HG03159 (cell line): Measurements from ENCODE around the gene MAS1L.
"Not testable (repeated sequence)": the region's sequence is repeated elsewhere in the genome, so short reads cannot be mapped to it uniquely, and the experiment has no call there.

Experiments
- ATAC-seq: cut with Tn5 transposase; IDR thresholded peaks from one replicate; pipeline ENCODE4 v1.9.1; 2021; ENCODE audit warnings: mild to moderate bottlenecking, moderate library complexity; ENCODE audit not compliant: unreplicated experiment

Gene MAS1L

DNA sequence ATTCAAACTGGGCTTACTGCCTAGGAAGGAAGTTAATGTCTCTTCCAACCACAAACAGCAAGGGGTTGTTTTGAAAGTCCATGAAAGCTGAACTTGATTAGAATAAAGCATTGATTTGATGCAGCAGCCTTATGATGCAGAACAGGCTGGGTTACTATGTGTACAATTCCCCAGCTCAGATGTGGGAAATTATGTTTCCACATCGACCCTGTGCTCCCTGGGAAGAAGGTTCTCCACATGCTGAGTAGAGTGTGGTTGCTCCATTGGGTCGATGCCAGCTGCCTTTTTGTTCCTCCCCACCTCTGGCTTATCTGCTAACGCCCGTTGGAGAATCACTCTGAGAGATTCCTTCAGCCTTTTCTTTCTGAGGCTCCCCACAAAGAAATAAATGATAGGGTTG is 1.2 kb downstream of the MAS1L start:
- ATAC-seq: no peak

DNA sequence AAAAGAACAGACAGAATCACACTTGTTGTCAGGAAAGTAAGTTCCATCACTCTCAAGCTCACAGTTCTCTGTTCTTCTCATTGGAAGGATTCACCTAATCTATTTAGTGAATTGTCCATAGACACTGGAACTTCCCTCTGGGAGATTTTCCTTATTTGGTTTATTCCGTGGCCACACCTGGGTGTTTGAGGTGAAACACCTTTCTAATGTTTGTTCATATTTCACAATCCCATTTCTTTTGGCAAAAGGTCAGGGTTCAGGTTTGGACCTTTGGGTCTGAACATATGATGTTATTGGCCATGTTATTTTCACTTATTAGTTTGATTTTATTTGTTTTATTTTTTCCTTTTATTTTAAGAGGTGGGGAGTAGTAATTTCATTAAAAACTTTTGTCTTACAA is 4.0 kb downstream of the MAS1L start:
- no peak for ATAC-seq

DNA sequence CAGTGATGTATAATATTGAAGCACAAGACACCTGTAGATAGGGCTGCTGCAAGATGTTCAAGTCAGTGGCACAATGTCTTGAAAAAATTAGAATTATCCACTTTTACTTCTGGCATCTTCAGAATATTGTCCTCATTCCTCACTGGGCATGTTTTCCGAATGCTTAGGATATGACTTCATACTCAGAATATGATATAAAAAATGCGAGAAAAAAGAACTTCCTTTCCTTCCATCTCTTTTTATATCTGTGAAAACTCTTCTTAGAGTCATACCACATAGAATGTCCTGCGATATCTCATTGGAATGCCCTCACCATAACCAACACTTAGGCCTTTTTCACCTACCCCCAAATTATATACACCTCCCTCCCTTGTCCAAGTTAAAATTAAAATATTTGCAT is 4.6 kb downstream of the MAS1L start:
- no peak for ATAC-seq

DNA sequence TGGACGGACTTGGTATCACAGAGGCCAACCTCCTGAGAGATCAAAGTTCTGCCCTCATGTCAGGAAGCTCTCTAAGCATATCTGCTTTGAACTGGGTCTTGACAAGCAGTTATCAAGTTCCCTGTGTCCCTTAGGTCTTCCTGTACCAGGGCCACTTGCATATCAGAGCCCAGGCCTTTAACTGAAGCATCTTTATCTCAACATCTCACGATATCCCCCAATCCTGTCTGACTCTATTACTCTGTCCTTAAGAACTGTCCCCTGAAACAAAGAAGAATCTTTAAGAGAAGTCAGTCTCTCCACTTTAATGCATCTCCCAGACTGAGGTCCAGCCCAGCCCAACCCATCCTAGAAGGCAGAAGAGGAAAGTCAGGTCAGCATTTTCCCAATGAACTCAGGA is 8.2 kb downstream of the MAS1L start:
- no peak for ATAC-seq

DNA sequence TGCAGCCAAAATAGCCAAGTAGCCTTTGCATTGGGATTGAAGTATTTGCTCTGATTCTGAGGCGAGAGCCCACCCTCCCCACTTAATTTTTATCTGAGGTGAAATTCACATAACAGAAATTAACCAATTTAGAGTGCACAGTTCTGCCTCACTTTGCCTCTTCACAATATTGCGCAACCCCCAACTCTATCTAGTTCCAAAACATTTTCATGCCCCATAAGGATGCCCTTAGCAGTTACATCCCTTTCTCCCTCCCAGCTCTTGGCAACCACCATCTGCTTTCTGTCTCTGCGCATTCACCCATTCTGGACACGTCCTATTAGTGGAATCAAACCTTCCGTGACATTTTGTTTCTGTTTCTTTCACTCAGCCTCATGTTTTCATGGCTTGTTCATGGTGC is 9.0 kb downstream of the MAS1L start:
- no peak for ATAC-seq

DNA sequence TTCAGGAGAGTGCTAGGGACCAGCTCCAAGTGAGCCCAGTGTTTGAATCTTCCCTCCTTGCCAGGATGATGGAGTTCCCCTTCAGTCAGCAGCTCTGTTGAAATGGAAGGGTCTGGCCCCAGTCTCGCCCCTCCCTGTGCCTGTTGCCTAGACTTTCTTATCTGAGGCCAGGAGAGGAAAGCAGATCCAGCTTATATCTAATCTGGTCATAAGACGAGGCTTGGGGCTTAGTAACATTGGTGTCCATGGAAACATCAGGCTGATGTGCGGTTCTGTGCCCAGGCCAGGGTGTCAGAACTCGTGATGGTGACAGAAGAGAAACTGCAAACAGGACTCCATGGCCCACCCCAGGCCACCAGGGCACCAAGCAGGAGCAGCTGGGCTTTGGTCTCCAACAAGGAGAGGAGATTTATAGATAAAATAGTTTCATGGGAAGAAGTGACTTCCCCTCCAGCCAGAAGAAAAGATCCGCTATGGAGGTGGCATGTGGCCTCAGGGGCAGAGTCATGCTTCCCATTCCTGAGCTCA is 9.8 kb downstream of the MAS1L start:
- ATAC-seq: no peak

DNA sequence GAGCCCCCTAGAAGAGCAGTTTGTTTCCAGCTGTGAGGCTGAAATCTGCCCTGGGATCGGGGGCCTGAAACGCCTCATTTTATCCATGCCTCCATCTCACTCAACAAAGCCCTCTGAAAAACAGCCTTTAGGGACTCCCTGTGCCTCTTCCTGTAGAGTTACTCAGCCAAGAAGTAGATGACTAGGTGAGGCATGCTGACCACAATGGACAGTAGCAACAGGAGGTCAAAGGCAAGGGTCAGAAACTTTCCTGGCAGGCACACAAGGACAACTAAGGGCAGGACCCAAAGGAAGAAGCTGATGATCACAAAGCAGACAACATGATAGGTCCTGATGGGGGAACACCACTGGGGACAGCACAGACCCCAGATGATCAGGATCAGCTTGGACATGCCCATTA is 12.8 kb downstream of the MAS1L start:
- ATAC-seq: no peak

DNA sequence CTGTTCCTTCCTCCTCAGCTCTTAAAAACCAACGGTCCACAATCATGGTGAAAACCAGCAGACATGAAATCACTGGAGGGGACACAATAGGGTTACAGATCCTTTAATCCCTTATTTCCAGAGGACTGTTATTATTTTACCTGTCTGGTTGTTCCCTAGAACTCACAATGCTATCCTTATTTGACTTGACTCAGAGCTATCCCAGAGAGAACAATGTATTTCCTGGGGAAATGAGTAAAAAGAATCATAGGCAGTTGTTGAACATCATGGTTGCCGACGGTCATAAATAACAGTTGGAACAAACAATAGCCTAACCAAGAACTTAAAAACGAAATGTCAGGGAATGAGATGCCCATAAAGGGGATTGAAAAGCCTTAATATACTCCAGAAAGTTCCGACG is 21.5 kb downstream of the MAS1L start:
- ATAC-seq: no peak

DNA sequence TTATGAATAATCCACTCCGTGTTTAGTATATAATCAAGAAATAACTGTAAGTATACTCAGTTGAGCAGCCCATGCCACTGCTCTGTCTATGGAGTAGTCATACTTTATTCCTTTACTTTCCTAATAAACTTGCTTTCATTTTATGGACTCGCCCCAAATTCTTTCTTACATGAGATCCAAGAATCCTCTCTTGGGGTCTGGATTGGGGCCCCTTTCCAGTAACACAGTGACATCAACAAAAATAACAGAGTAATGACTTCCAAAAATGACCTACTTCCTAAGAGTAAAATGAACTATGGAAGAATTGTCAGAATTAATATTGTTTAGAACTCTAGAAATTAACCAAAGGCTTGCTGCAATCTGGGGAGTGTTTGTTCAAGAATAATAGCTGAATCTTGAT is 22.0 kb downstream of the MAS1L start:
- ATAC-seq: no peak

DNA sequence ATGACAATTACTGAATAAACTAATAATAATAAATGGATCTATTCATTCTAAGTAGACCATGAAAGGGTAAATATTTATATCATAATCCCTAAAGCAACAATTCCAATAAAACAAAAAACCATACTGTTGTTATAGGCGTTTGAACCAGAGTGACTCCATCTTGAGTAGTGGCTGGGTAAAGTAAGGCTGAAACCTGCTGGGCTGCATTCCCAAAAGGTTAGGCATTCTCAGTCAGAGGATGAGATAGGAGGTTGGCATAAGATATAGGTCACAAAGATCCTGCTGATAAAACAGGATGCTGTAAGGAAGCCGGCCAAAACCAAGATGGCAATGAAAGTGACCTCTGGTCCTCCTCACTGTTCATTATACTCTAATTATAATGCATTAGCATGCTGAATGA is 22.5 kb downstream of the MAS1L start:
- no peak for ATAC-seq

DNA sequence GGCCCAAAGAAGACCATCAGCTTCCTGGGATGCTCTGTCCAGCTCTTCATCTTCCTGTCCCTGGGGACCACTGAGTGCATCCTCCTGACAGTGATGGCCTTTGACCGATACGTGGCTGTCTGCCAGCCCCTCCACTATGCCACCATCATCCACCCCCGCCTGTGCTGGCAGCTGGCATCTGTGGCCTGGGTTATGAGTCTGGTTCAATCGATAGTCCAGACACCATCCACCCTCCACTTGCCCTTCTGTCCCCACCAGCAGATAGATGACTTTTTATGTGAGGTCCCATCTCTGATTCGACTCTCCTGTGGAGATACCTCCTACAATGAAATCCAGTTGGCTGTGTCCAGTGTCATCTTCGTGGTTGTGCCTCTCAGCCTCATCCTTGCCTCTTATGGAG is 25.7 kb downstream of the MAS1L start:
- no peak for ATAC-seq

DNA sequence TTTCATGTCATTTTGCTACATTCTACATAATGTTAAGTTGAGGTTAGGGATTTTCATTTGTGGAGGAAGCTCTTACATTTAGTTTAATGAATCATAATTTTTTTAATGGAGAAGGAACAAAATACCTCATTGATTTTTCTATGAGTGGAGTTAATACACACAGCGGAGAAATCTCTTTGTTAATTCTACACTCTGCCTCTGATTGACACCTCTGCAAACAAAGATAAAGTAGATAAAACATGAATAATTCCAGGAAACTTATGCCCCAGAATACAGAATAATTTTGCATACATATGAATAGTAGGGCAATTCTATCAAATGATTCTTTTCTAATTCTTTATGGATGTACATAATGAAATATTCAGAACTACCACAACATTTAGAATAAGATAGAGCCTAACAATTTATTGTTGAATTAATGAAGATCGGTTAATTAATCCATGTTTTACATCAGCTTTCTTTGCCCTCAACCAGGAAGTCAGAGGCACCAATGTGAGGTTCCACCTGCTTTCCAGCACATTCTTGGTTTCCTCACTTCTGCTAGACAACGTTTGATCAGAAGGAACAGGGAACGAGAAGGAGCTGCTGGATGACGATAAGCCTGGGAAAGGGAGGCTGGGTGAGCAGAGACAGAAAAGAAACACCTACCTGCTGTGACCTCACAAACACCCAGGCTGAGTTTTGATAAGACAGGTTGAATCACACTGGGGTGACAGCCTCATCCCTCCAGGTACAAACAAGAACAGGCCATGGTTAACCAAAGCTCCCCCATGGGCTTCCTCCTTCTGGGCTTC is 26.5 kb downstream of the MAS1L start:
- no peak for ATAC-seq

DNA sequence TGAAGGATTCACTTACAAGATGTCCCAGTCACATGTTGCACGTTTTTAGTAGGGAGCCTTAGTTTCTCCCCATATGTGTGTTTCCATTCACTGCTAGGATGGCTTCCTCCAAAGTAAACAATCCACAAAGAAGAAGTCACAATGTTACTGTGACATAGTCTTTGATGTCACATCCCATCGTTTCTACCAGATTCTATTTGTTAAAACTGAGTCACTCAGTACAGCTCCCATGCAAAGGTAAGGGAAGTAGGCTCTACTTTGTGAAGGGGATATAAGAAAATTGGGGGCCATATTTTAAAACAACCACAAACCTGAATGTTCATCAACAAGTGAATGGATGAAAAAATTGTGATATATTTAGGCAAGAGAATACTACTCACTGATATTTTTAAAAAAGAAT is 30.8 kb downstream of the MAS1L start, which contains the start of the genes OR11A1 and OR2H1:
Gene OR11A1, minus strand, starts transcription at position 101 of the 400 bp plus-strand sequence. CDS start 29,430 bp downstream, outside the sequence.
Gene OR2H1, plus strand, starts transcription at position 185 of the 400 bp plus-strand sequence. CDS start 4,615 bp downstream, outside the sequence.
- ATAC-seq: no peak

DNA sequence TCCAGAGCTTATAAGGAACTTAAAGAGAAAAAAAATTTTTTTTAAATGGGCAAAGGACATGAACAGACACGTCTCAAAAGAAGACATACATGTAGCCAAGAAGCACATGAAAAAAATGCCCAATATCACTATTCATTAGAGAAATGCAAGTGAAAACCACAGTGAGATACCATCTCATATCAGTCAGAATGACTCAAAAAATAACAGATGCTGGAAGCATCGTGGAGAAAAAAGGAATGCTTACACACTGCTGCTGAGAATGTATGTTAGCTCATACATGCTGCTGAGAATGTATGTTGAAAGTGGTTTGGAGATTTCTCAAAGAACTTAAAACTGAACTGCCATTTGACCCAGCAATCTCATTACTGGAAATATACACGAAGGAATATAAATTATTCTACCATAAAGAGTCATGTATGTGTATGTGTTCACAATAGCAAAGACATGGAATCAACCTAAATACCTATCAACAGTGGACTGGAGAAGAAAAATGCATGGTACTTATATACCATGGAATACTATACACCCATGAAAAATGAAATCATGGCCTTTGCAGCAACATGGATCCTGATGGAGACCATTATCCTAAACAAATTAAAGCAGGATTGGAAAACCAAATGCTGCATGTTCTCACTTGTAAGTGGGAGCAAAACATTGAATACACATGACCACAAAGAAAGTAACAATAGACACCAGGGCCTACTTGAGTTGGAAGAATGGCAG is 36.1 kb downstream of the MAS1L start:
- ATAC-seq: no peak

DNA sequence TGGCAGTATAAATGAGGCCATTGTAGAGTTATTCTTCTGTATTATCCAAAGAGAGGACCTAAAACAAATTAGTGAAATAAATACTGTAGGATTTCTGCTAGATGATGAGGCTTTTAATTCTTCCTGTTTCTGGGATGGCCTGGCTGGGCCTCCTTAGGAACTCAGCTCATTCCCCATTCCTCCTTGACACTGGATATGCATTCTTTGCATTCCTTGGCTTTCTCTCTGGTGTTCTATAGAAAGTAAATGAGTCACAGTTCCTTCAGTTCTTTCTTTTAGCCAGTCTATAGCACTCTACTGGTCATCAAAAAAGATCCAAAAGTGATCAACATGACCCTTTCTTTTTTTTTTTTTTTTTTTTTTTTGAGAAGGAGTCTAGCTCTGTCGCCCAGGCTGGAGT is 40.1 kb downstream of the MAS1L start:
- ATAC-seq: no peak

DNA sequence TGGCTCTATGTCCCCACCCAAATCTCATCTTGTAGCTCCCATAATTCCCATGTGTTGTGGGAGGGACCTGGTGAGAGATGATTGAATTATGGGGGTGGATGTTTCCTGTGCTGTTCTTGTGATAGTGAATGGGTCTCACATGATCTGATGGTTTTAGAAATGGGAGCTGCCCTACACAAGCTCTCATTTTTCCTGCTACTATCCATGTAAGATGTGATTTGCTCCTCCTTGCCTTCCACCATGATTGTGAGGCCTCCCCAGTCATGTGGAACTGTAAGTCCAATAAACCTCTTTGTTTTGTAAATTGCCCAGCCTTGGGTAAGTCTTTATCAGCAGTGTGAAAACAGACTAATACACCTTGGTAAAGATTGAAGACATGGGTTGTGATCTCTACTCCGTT is 43.7 kb downstream of the MAS1L start:
- not testable (repeated sequence) for ATAC-seq

DNA sequence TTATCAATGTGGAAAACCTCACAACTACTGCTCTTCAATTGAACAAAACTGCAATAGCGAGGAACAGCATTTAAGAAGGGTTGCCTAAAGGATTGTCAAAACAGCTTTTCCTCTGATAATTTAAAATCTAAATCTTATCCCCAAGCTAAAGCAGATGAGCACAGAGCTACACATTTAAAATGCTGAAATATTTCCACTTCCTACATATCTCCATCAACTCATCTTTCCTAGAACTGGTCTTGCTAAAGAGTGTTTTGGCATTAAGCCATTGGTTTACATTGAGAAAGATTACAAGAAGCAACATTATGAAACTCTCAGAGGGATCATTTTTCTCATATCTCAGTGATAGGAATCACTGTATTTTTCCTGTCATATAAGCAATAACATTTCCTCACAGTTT is 45.0 kb downstream of the MAS1L start:
- no peak for ATAC-seq

DNA sequence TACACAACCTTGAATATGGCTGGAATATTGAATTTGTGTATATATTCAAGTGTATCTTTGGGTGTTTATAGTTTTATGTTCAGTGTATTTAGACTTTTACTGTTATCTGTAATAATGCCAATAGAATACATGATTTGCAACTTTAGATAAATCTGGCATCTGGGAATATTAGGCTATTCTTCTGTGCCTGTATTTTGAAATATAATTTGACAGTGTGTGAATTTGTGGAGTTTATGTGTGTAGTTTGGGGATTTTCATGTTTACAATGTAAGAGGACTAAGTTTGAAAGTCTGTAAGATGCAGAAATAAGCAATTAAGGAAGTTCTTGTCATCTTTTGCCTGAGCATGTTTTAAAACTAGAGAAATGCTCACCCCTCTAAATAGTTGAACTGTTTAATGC is 48.8 kb downstream of the MAS1L start, which contains the start of gene OR10C1:
Gene OR10C1, plus strand, starts transcription at position 301 of the 400 bp plus-strand sequence. CDS start 710 bp downstream, outside the sequence.
- no peak for ATAC-seq

DNA sequence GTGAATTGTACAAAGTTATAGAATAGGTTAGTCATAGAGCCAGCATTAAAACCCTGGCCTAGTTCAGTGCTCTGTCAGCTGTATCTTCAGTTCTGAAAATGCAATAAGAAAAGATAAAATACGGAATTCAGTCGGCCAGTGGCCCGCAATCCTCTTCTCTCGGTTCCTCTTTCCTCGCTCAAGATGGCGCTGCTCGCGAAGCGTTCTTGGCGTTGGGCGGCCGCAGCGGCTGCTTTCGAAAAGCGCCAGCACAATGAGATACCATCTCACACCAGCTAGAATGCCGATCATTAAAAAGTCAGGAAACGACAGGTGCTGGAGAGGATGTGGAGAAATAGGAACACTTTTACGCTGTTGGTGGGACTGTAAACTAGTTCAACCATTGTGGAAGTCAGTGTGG is 51.0 kb downstream of the MAS1L start:
- not testable (repeated sequence) for ATAC-seq
